Gastroesophageal sphincter (tissue), 4 donors: Measurements from ENCODE around the gene GPX4. TPM values are rescaled to one million over a fixed set of nuclear protein-coding genes. Genes with fewer than 3 reads are reported as not detected.

Experiments used
- ATAC-seq: fragments of 150-250 bp; one replicate; pipeline ENCODE4 v1.9.1; 2016; ENCODE audit warnings: mild to moderate bottlenecking, moderate library complexity
- H3K27ac ChIP-seq, 4 donors: fragments of 200-600 bp; sonication (generic) in 3 of 4; 1 replicate in 3 of 4; 2 replicates in 1 of 4; pipeline ENCODE4 v1.5.1; 2016 to 2019
- H3K27me3 ChIP-seq: fragments of 200-600 bp; sonication (generic); one replicate; pipeline ENCODE4 v1.5.1; 2019
- H3K36me3 ChIP-seq, 2 donors: fragments of 200-600 bp; sonication (generic); one replicate each; pipeline ENCODE4 v1.5.1; 2019; ENCODE audit warnings: control low read depth in 1 of 2
- H3K4me1 ChIP-seq, 3 donors: fragments of 200-600 bp; sonication (generic); 1 replicate in 2 of 3; 2 replicates in 1 of 3; pipeline ENCODE4 v1.5.1; 2016 to 2019; ENCODE audit warnings: control low read depth in 2 of 3
- H3K4me3 ChIP-seq, 2 donors: fragments of 200-600 bp; sonication (generic); one replicate each; pipeline ENCODE4 v1.5.1; 2019; ENCODE audit warnings: mild to moderate bottlenecking in 1 of 2, moderate library complexity in 1 of 2
- H3K9me3 ChIP-seq, 3 donors: fragments of 200-600 bp; sonication (generic); one replicate each; pipeline ENCODE4 v1.5.1; 2017 to 2019; ENCODE audit warnings: control low read depth in 2 of 3
- EP300 ChIP-seq: sonication (generic); formaldehyde crosslinking; IDR thresholded peaks from one replicate; pipeline ENCODE4 v1.6.1; 2017; ENCODE audit warnings: antibody characterized with exemption, mild to moderate bottlenecking
- POLR2A ChIP-seq, 2 donors: fragments of 450-650 bp; IDR thresholded peaks; one replicate each; pipeline ENCODE4 v1.6.1; 2017; ENCODE audit warnings: antibody characterized with exemption in 2 of 2, mild to moderate bottlenecking in 2 of 2, moderate library complexity in 1 of 2
- POLR2AphosphoS5 ChIP-seq: sonication (generic); formaldehyde crosslinking; IDR thresholded peaks from one replicate; pipeline ENCODE4 v1.6.1; 2017; ENCODE audit warnings: antibody characterized with exemption
- WGBS, 2 donors: methylation state at CpG; one replicate each; pipeline ENCODE4 v1.1.5; 2018; ENCODE audit warnings: low coverage in 1 of 2; 5-methylcytosine and 5-hydroxymethylcytosine counted together
- total RNA-seq, 4 donors: library from RNA; depleted of rRNA; stranded (reverse); fragments of >200 nt; gene quantifications; one replicate each; pipeline ENCODE4 v1.1.0, GENCODE V29; 2016
- TF ChIP-seq, protein P1 (sequence below), 4 experiments: fragments of 200-600 bp in 2 of 4; fragments of 450-650 bp in 2 of 4; sonication (generic) in 1 of 4; IDR thresholded peaks; one replicate each; pipeline ENCODE4 v1.5.1; 2017 to 2019; ENCODE audit warnings: antibody characterized with exemption in 4 of 4, mild to moderate bottlenecking in 2 of 4, moderate library complexity in 2 of 4

GPX4 gene
- total RNA-seq, 4 donors from 2014 or later: 311 to 452 (median 349) TPM

GRCh38 chr19:1136201-1136600 lies 32.4 kb downstream of the GPX4 start:
- Histone ChIP-seq H3K36me3 (peaks cover 0 to 34% of the 10 kb centered on the region in 2 donors), H3K4me1 (peaks cover 0 to 59% (median 28%) of the 10 kb centered on the region in 3 donors), H3K9me3 (no peaks in the 10 kb centered on the region), H3K27ac (peak overlapping the region in 3 of 4 donors; percentile 69 to 74 (median 72)), H3K4me3 (no peak overlapping the region), H3K27me3 (no peaks in the 10 kb centered on the region)
- no CpG with 5 or more reads among the region's 12 CpGs for WGBS, 2 donors
- ATAC-seq: no peak
- TF ChIP-seq POLR2A (IDR thresholded peaks at IDR 0.05) (no peak), POLR2AphosphoS5 (no peak), EP300 (no peak)
- TF ChIP-seq, protein P1, sequence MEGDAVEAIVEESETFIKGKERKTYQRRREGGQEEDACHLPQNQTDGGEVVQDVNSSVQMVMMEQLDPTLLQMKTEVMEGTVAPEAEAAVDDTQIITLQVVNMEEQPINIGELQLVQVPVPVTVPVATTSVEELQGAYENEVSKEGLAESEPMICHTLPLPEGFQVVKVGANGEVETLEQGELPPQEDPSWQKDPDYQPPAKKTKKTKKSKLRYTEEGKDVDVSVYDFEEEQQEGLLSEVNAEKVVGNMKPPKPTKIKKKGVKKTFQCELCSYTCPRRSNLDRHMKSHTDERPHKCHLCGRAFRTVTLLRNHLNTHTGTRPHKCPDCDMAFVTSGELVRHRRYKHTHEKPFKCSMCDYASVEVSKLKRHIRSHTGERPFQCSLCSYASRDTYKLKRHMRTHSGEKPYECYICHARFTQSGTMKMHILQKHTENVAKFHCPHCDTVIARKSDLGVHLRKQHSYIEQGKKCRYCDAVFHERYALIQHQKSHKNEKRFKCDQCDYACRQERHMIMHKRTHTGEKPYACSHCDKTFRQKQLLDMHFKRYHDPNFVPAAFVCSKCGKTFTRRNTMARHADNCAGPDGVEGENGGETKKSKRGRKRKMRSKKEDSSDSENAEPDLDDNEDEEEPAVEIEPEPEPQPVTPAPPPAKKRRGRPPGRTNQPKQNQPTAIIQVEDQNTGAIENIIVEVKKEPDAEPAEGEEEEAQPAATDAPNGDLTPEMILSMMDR (IDR thresholded peaks at IDR 0.05): no peak

GRCh38 chr19:1136621-1137317 lies 33.0 kb downstream of the GPX4 start:
- H3K4me1 ChIP-seq: peaks cover 0 to 53% (median 25%) of the 10 kb centered on the region in 3 donors
- peaks cover 0 to 36% of the 10 kb centered on the region in 2 donors for H3K36me3 ChIP-seq
- ATAC-seq: no peak
- no peaks in the 10 kb centered on the region for H3K9me3 ChIP-seq
- H3K4me3 ChIP-seq: no peak overlapping the region
- no peak for TF ChIP-seq POLR2A (IDR thresholded peaks at IDR 0.05)
- peak; percentile 31 for TF ChIP-seq POLR2AphosphoS5
- 63 to 85% methylated on average over 2 to 7 of the region's 25 CpGs for WGBS, 2 donors
- H3K27ac ChIP-seq: peak overlapping the region in 3 of 4 donors; percentile 69 to 74 (median 72)
- H3K27me3 ChIP-seq: no peaks in the 10 kb centered on the region

DNA sequence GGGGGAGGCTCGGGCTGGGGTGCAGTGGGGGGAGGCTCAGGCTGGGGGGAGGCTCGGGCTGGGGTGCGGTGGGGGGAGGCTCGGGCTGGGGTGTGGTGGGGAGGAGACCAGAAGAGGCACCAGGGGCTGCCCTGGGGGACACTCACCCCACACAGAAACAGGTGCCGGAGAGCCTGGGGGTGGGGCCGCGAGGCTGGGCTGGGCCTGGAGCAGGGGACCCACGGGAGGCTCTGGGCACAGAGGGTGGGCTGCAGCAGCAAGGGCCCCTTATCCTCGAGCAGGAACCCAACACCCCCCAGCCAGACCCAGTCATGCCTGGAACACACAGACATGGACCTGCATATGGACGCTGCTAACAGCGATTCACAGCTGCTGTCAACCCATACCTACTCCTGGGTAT lies 34.3 kb downstream of the GPX4 start:
- Histone ChIP-seq H3K27me3 (no peaks in the 10 kb centered on the region), H3K9me3 (no peaks in the 10 kb centered on the region), H3K27ac (no peak overlapping the region), H3K4me1 (peaks cover 0 to 40% (median 16%) of the 10 kb centered on the region in 3 donors), H3K36me3 (peaks cover 0 to 47% of the 10 kb centered on the region in 2 donors), H3K4me3 (no peak overlapping the region)
- no peak for ATAC-seq
- no CpG with 5 or more reads among the region's 11 CpGs for WGBS, 2 donors
- no peak for TF ChIP-seq POLR2A (IDR thresholded peaks at IDR 0.05)
- TF ChIP-seq EP300: no peak
- TF ChIP-seq POLR2AphosphoS5: no peak
- TF ChIP-seq, protein P1 (IDR thresholded peaks at IDR 0.05): no peak

DNA sequence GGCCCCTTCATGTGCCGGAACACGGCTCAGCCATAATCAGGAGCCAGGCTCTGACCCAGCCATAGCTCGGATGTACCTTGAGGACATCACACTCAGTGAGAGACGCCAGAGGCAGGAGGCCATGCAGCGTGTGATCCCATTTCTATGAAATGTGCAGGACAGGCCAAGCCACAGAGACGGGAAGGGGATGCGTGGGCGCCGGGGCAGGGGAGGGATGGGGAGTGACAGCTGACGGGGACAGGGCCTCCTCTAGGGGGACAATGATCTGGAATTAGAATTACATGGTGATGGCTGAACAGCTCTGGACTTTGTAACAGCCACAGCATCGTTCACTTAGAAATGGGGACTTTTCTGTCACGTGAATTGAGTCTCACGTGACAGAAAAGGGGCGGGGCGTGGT lies 35.3 kb downstream of the GPX4 start:
- WGBS, 2 donors: 75 to 89% methylated on average over 1 to 9 of the region's 15 CpGs
- H3K36me3 ChIP-seq: peaks cover 0 to 57% of the 10 kb centered on the region in 2 donors
- no peak overlapping the region for H3K4me3 ChIP-seq
- TF ChIP-seq EP300 (no peak), POLR2AphosphoS5 (no peak), POLR2A (IDR thresholded peaks at IDR 0.05) (no peak)
- TF ChIP-seq, protein P1 (IDR thresholded peaks at IDR 0.05): no peak
- no peaks in the 10 kb centered on the region for H3K27me3 ChIP-seq
- no peak overlapping the region for H3K27ac ChIP-seq
- H3K9me3 ChIP-seq: no peaks in the 10 kb centered on the region
- no peak for ATAC-seq
- peaks cover 0 to 30% (median 13%) of the 10 kb centered on the region in 3 donors for H3K4me1 ChIP-seq

GRCh38 chr19:1140272-1141027 lies 36.7 kb downstream of the GPX4 start:
- no peaks in the 10 kb centered on the region for H3K27me3 ChIP-seq
- 87% methylated on average over 3 of the region's 39 CpGs; no CpG with 5 or more reads in 1 of the 2 donors for WGBS, 2 donors
- H3K4me1 ChIP-seq: peaks cover 0 to 16% (median 12%) of the 10 kb centered on the region in 3 donors
- no peak overlapping the region for H3K4me3 ChIP-seq
- H3K36me3 ChIP-seq: peaks cover 0 to 64% of the 10 kb centered on the region in 2 donors
- ATAC-seq: no peak
- no peak overlapping the region for H3K27ac ChIP-seq
- H3K9me3 ChIP-seq: no peaks in the 10 kb centered on the region
- TF ChIP-seq EP300 (no peak), POLR2AphosphoS5 (no peak), POLR2A (IDR thresholded peaks at IDR 0.05) (no peak)
- TF ChIP-seq, protein P1 (IDR thresholded peaks at IDR 0.05): no peak
